ENCODE data around the gene CCNJL.
"Not testable (repeated sequence)": the region's sequence is repeated elsewhere in the genome, so short reads cannot be mapped to it uniquely, and the experiment has no call there.

The CCNJL gene

DNA sequence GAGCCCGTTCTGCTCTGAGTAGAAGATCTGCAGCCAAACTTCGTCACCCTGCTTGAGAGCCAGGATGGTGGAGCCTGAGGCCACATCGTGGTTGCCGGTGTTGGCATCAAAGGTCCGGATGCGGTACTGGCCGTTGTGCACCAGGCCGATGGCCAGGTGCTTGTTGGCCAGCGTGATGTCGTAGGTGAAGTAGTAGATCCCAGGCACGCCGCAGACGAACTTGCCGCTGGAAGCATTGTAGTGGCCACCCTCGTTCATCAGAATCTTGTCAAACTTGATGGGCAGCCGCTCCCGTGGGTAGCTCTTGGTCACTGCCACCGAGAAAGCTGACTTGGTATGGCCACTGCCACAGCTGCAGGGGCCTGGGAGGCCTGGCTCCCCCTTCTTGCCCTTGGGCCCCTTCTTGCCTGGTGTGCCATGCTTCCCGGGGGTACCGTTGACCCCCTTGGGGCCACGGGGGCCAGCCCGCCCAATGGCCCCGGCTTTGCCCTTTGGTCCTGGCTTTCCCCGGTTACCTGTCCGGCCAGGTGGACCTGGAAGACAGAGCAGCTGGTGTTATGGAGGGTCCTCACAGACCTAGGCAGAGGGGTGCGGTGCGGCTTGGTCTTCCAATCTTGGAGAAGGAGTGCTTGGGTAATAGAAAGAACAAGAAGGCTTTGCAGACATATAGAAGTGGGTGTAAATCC is 37.0 kb upstream of the CCNJL start:
- DNase-seq (ENCODE audit: low read depth) = no peak
- TF ChIP-seq, protein P1, sequence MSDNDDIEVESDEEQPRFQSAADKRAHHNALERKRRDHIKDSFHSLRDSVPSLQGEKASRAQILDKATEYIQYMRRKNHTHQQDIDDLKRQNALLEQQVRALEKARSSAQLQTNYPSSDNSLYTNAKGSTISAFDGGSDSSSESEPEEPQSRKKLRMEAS (IDR thresholded peaks at IDR 0.05; ENCODE audit: low read depth, low read length) = no peak
- TF ChIP-seq POLR2A (IDR thresholded peaks at IDR 0.05; ENCODE audit: extremely low read depth, insufficient read length) (no peak), MYC (IDR thresholded peaks at IDR 0.05; ENCODE audit: low read depth, low read length) (no peak), CTCF (IDR thresholded peaks at IDR 0.05; ENCODE audit: low read depth, low read length) (no peak)
- H3K4me3 ChIP-seq (ENCODE audit: low read depth, low read length) = no peak overlapping the region

DNA sequence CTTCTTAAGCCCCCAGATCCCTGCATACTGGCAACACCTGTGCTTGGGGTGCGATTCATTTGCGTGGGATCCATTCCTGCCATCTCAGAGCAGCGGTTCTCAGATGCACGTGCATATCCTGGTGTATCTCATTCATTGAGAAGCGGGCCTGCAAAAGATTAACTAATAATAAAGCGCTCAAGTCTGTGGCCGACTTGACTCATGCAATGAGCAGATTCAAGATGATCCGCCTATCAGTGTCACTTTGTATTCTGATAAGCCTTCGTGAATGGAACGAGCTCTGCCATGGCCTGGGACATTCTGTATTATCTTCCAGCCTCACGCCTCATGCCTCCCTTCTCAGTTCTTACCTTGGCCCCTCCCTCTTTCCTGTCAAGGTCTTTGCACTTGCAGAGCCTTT is 35.7 kb upstream of the CCNJL start:
- TF ChIP-seq CTCF (IDR thresholded peaks at IDR 0.05; ENCODE audit: low read depth, low read length) (no peak), POLR2A (IDR thresholded peaks at IDR 0.05; ENCODE audit: extremely low read depth, insufficient read length) (no peak), MYC (IDR thresholded peaks at IDR 0.05; ENCODE audit: low read depth, low read length) (no peak)
- TF ChIP-seq, protein P1 (IDR thresholded peaks at IDR 0.05; ENCODE audit: low read depth, low read length) = no peak
- DNase-seq (ENCODE audit: low read depth) = no peak
- H3K4me3 ChIP-seq (ENCODE audit: low read depth, low read length) = no peak overlapping the region

GRCh38 chr5:160347448-160347847 is 35.1 kb upstream of the CCNJL start:
- no peak overlapping the region for H3K4me3 ChIP-seq (ENCODE audit: low read depth, low read length)
- no peak for DNase-seq (ENCODE audit: low read depth)

GRCh38 chr5:160342413-160342941 is 30.1 kb upstream of the CCNJL start:
- peak; percentile 31 for DNase-seq (ENCODE audit: low read depth)
- no peak overlapping the region for H3K4me3 ChIP-seq (ENCODE audit: low read depth, low read length)
- TF ChIP-seq, protein P1 (IDR thresholded peaks at IDR 0.05; ENCODE audit: low read depth, low read length) = no peak

More at GRCh38 chr5:160347448-160347847, 35.1 kb upstream of the CCNJL start:
- TF ChIP-seq CTCF (IDR thresholded peaks at IDR 0.05; ENCODE audit: low read depth, low read length) (no peak), MYC (IDR thresholded peaks at IDR 0.05; ENCODE audit: low read depth, low read length) (no peak), POLR2A (IDR thresholded peaks at IDR 0.05; ENCODE audit: extremely low read depth, insufficient read length) (no peak)
- TF ChIP-seq, protein P1 (IDR thresholded peaks at IDR 0.05; ENCODE audit: low read depth, low read length) = no peak

DNA sequence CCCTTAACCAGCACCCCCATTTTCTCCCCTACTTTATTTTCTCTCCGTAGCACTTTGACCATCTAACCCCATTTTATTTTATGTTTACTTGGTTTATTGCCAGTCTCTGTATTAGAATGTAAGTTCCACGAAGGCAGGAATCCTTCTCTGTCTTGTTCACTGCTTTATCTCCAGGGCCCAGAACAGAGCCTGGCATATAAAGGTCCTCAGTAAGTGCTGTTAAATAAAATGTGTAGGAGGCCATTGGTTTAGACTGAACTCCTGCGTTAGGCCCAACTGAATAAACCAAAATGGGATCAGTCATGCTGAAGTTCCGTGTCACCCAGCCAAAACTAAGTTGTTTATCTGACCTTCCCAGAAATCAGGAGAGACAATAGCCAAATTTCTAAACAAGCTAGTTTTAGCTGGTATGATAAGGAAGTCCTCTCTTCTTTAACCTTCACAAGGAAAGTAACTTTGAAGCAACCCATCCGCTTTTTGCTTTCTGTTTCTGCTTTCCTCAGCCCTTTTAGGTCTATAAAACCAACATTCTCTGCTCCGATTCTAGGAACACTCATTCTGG is 29.0 kb upstream of the CCNJL start:
- no peak overlapping the region for H3K4me3 ChIP-seq (ENCODE audit: low read depth, low read length)
- no peak for TF ChIP-seq MYC (IDR thresholded peaks at IDR 0.05; ENCODE audit: low read depth, low read length)
- TF ChIP-seq, protein P1 (IDR thresholded peaks at IDR 0.05; ENCODE audit: low read depth, low read length) = no peak
- no peak for TF ChIP-seq CTCF (IDR thresholded peaks at IDR 0.05; ENCODE audit: low read depth, low read length)
- no peak for TF ChIP-seq POLR2A (IDR thresholded peaks at IDR 0.05; ENCODE audit: extremely low read depth, insufficient read length)
- no peak for DNase-seq (ENCODE audit: low read depth)

DNA sequence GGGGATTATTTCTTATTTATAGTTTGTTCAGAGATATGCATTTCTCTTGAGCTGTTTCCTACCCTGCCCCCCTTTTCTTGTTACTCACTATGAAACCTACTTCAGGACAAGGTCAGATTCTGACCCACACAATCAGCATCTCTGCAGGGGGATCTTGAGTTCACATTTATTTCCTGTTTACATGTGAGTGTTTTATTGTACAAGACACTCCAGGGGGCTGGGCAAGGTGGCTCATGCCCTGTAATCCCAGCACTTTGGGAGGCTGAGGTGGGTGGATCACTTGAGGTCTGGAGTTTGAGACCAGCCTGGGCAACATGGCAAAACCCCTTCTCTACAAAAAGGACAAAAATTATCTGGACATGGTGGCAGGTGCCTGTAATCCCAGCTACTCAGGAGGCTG is 28.1 kb upstream of the CCNJL start:
- H3K4me3 ChIP-seq (ENCODE audit: low read depth, low read length); DNase-seq (ENCODE audit: low read depth): not testable (repeated sequence)

Measured in NB4 (cell line).